ENCODE data around the gene MYO1E. TPM values are rescaled to one million over a fixed set of nuclear protein-coding genes. Genes with fewer than 3 reads are reported as not detected.

MYO1E gene
- total RNA-seq, 2 experiments from 2014 or later, result 1.5 to 26.5 TPM

- Histone ChIP-seq H3K4me3 (ENCODE audit: low read depth, low read length, poor library complexity, severe bottlenecking) (no peak overlapping the region), H2AFZ (ENCODE audit: low read length) (no peak overlapping the region), H4K20me1 (ENCODE audit: insufficient read depth, low read length) (no peaks in the 10 kb centered on the region), H3K27ac (ENCODE audit: low read depth, low read length, poor library complexity, severe bottlenecking) (no peak overlapping the region), H3K4me1 (ENCODE audit: insufficient read depth, low read length, poor library complexity, severe bottlenecking) (no peaks in the 10 kb centered on the region), H3K4me2 (ENCODE audit: low read length) (no peak overlapping the region), H3K9me3 (ENCODE audit: low read length) (no peaks in the 10 kb centered on the region), H3K36me3 (ENCODE audit: insufficient read depth, low read length) (peaks cover 94% of the 10 kb centered on the region), H3K79me2 (ENCODE audit: insufficient read depth, low read depth, low read length) (peaks cover 6% of the 10 kb centered on the region; the same call in 1 of the 2 replicates), H3K9me2 (ENCODE audit: insufficient read depth, low read length) (no peaks in the 10 kb centered on the region)
- TF ChIP-seq CTCF (conservative IDR thresholded peaks at IDR 0.05; ENCODE audit: low read length), result no peak
- TF ChIP-seq EZH2phosphoT487 (IDR thresholded peaks at IDR 0.05; ENCODE audit: borderline replicate concordance, low read depth, low read length), result no peak
- POLR2A ChIA-PET, result interaction anchor here (1.3 kb wide), 1 partner anchor 10 kb away, joined by 13 read pairs; no protein-coding TSS in a partner anchor
- CTCF ChIA-PET (ENCODE audit: unreplicated experiment), result no interaction called here
- no peak for DNase-seq (ENCODE audit: low spot score)
- BruUV-seq (replicated peaks), result no TSS peak
- intact Hi-C loops (cut with micrococcal nuclease; ENCODE audit: unreplicated experiment), result no loop called here
Measured at GRCh38 chr15:59116771-59117170, 255.9 kb downstream of the MYO1E start.

- intact Hi-C loops (cut with micrococcal nuclease; ENCODE audit: unreplicated experiment), result no loop called here
- POLR2A ChIA-PET, result interaction anchor here (1.3 kb wide), 1 partner anchor 9 kb away, joined by 13 read pairs; no protein-coding TSS in a partner anchor
- H3K9me3 ChIP-seq (ENCODE audit: low read length), result no peaks in the 10 kb centered on the region
- TF ChIP-seq EZH2phosphoT487 (IDR thresholded peaks at IDR 0.05; ENCODE audit: borderline replicate concordance, low read depth, low read length) (no peak), CTCF (conservative IDR thresholded peaks at IDR 0.05; ENCODE audit: low read length) (no peak)
- CTCF ChIA-PET (ENCODE audit: unreplicated experiment), result no interaction called here
- H3K4me2 ChIP-seq (ENCODE audit: low read length), result no peak overlapping the region
- H3K36me3 ChIP-seq (ENCODE audit: insufficient read depth, low read length), result peaks cover 96% of the 10 kb centered on the region
- H3K4me1 ChIP-seq (ENCODE audit: insufficient read depth, low read length, poor library complexity, severe bottlenecking), result no peaks in the 10 kb centered on the region
- peaks cover 6% of the 10 kb centered on the region; the same call in 1 of the 2 replicates for H3K79me2 ChIP-seq (ENCODE audit: insufficient read depth, low read depth, low read length)
- no peaks in the 10 kb centered on the region for H3K9me2 ChIP-seq (ENCODE audit: insufficient read depth, low read length)
- H3K27ac ChIP-seq (ENCODE audit: low read depth, low read length, poor library complexity, severe bottlenecking), result no peak overlapping the region
- BruUV-seq (replicated peaks), result no TSS peak
- H3K4me3 ChIP-seq (ENCODE audit: low read depth, low read length, poor library complexity, severe bottlenecking), result no peak overlapping the region
- DNase-seq (ENCODE audit: low spot score), result no peak
- H2AFZ ChIP-seq (ENCODE audit: low read length), result no peak overlapping the region
- H4K20me1 ChIP-seq (ENCODE audit: insufficient read depth, low read length), result no peaks in the 10 kb centered on the region
Measured at GRCh38 chr15:59116141-59116540, 256.5 kb downstream of the MYO1E start.

GRCh38 chr15:59115047-59115446 is 257.6 kb downstream of the MYO1E start:
- Histone ChIP-seq H3K4me3 (ENCODE audit: low read depth, low read length, poor library complexity, severe bottlenecking) (no peak overlapping the region), H3K36me3 (ENCODE audit: insufficient read depth, low read length) (peaks cover 96% of the 10 kb centered on the region), H3K4me2 (ENCODE audit: low read length) (no peak overlapping the region), H3K4me1 (ENCODE audit: insufficient read depth, low read length, poor library complexity, severe bottlenecking) (no peaks in the 10 kb centered on the region), H3K9me2 (ENCODE audit: insufficient read depth, low read length) (no peaks in the 10 kb centered on the region), H3K9me3 (ENCODE audit: low read length) (no peaks in the 10 kb centered on the region), H3K27ac (ENCODE audit: low read depth, low read length, poor library complexity, severe bottlenecking) (no peak overlapping the region), H4K20me1 (ENCODE audit: insufficient read depth, low read length) (no peaks in the 10 kb centered on the region), H2AFZ (ENCODE audit: low read length) (no peak overlapping the region), H3K79me2 (ENCODE audit: insufficient read depth, low read depth, low read length) (peaks cover 6% of the 10 kb centered on the region; the same call in 1 of the 2 replicates)
- TSS peak; percentile 3 for BruUV-seq (replicated peaks)
- ChIA-PET CTCF (ENCODE audit: unreplicated experiment) (no interaction called here), POLR2A (no interaction called here)
- DNase-seq (ENCODE audit: low spot score), result no peak
- intact Hi-C loops (cut with micrococcal nuclease; ENCODE audit: unreplicated experiment), result no loop called here
- TF ChIP-seq EZH2phosphoT487 (IDR thresholded peaks at IDR 0.05; ENCODE audit: borderline replicate concordance, low read depth, low read length) (no peak), CTCF (conservative IDR thresholded peaks at IDR 0.05; ENCODE audit: low read length) (no peak)

Data from OCI-LY7 (cell line).